ENCODE results near the gene KCNMB1. TPM values are rescaled to one million over a fixed set of nuclear protein-coding genes. Genes with fewer than 3 reads are reported as not detected.
A peak's percentile ranks its signal among the peaks of the same experiment; 100 is the strongest.

KCNMB1 gene
- total and polyA plus RNA-seq, 2 experiments from 2014 or later = not detected

DNA sequence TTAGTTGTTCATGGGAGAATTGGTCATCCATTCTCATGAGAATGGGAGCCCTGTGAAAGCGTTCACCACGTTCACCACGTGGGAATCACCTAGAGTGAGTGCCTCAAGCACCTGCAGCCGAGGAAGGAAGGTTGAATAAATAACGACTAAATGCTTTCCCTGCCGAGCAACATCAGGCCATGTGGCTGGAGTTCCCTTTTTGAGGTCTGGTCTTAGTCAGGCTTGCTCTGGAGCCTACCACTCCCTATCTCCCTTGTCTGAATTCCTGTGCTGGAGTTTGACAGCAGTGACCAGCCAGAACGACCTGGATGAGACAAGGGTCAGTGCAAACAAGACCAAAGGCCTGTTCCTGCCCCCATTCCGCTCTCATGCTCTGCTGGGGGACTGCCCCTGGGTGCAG is 28.5 kb downstream of the KCNMB1 start:
- Histone ChIP-seq H3K36me3 (ENCODE audit: low read depth) (no peaks in the 10 kb centered on the region), H3F3A (ENCODE audit: insufficient read depth) (no peaks in the 10 kb centered on the region), H3K4me2 (ENCODE audit: unreplicated experiment) (no peak overlapping the region), H4K20me1 (ENCODE audit: insufficient read depth) (no peaks in the 10 kb centered on the region), H3K27me3 (replicated peaks; ENCODE audit: insufficient read depth) (peaks cover 28% of the 10 kb centered on the region), H3K9me2 (ENCODE audit: insufficient read depth) (no peaks in the 10 kb centered on the region), H3K79me2 (ENCODE audit: insufficient read depth) (no peaks in the 10 kb centered on the region), H3K4me3 (no peak overlapping the region), H2AFZ (no peak overlapping the region), H3K9ac (no peak overlapping the region), H3K4me1 (ENCODE audit: insufficient read depth) (no peaks in the 10 kb centered on the region), H3K9me3 (ENCODE audit: low read depth) (no peaks in the 10 kb centered on the region), H3K27ac (no peak overlapping the region)
- no peak for DNase-seq
- in situ Hi-C loops (cut with MboI) = no loop called here
- TF ChIP-seq EZH2phosphoT487 (IDR thresholded peaks at IDR 0.05; ENCODE audit: insufficient read depth, low read depth) = no peak
- TF ChIP-seq EZH2 (IDR thresholded peaks at IDR 0.05; ENCODE audit: insufficient read depth, poor library complexity, severe bottlenecking) = no peak
- WGBS, 2 experiments (ENCODE audit: low coverage in 1 of 2, low lambda C conversion rate in 2 of 2, missing lambda C conversion rate in 2 of 2) = 40 to 48% methylated on average over 8 of the region's 8 CpGs

DNA sequence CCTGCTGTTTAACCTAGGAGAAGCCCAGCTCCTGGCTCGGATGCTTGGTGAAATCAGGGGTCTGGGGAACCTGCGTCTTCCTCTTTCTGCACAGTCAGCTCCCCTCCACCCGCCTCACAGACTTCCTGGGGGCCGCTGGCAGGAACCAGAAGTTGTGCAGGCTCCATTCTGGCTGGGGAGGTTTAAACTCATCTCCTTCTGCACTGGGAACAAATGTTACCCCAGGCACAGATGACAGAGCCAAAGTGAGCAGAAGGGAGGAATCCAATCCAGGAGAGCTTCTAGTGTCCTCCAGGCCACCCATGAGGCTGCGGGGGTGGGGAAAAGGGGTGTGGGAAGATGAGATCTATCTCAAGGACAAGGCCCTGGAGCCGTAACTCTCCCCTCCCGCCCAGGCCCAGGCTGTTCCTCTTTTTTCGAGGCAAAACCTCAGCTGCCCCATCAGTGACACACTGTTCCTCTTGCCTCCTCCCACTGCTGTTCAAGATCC is 31.2 kb downstream of the KCNMB1 start:
- Histone ChIP-seq H3K36me3 (ENCODE audit: low read depth) (no peaks in the 10 kb centered on the region), H3K9ac (no peak overlapping the region), H3K4me1 (ENCODE audit: insufficient read depth) (no peaks in the 10 kb centered on the region), H3K9me3 (ENCODE audit: low read depth) (no peaks in the 10 kb centered on the region), H3K27me3 (replicated peaks; ENCODE audit: insufficient read depth) (peaks cover 45% of the 10 kb centered on the region), H3K27ac (no peak overlapping the region), H3F3A (ENCODE audit: insufficient read depth) (no peaks in the 10 kb centered on the region), H4K20me1 (ENCODE audit: insufficient read depth) (no peaks in the 10 kb centered on the region), H3K9me2 (ENCODE audit: insufficient read depth) (no peaks in the 10 kb centered on the region), H2AFZ (no peak overlapping the region), H3K4me3 (no peak overlapping the region), H3K79me2 (ENCODE audit: insufficient read depth) (no peaks in the 10 kb centered on the region), H3K4me2 (ENCODE audit: unreplicated experiment) (no peak overlapping the region)
- no peak for TF ChIP-seq EZH2phosphoT487 (IDR thresholded peaks at IDR 0.05; ENCODE audit: insufficient read depth, low read depth)
- no peak for TF ChIP-seq EZH2 (IDR thresholded peaks at IDR 0.05; ENCODE audit: insufficient read depth, poor library complexity, severe bottlenecking)
- in situ Hi-C loops (cut with MboI) = no loop called here
- DNase-seq = no peak
- WGBS, 2 experiments (ENCODE audit: low coverage in 1 of 2, low lambda C conversion rate in 2 of 2, missing lambda C conversion rate in 2 of 2) = 30 to 38% methylated on average over 7 to 8 of the region's 8 CpGs

DNA sequence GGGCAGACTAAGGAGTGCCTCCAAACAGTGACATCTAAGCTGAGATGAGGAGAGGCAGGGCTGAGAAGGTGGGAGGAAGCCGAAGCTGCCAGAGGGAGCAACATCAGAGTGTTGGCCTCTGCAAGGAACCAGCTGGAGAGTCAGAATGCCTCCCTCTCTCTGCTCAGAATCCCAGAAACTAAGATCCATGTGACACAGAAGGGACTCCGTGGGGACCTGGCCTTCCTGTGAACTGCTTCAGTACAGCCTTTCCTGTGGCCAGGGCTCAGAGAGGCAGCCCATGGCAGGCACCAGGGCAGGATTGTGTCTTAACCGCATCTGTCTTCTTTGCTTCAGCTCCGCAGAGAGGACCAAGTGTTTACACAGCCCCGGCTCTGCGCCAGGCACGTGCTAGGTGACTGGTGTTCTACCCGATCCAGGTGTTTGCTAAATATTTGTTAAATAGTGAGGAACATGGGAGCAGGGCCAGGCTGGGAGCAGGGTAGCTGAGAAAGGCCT is 33.5 kb downstream of the KCNMB1 start:
- Histone ChIP-seq H3K36me3 (ENCODE audit: low read depth) (no peaks in the 10 kb centered on the region), H3K4me1 (ENCODE audit: insufficient read depth) (no peaks in the 10 kb centered on the region), H3K9me3 (ENCODE audit: low read depth) (no peaks in the 10 kb centered on the region), H3K27ac (no peak overlapping the region), H3K9ac (no peak overlapping the region), H3K4me3 (no peak overlapping the region), H3K79me2 (ENCODE audit: insufficient read depth) (no peaks in the 10 kb centered on the region), H3K27me3 (replicated peaks; ENCODE audit: insufficient read depth) (peaks cover 66% of the 10 kb centered on the region), H3K4me2 (ENCODE audit: unreplicated experiment) (no peak overlapping the region), H3F3A (ENCODE audit: insufficient read depth) (no peaks in the 10 kb centered on the region), H2AFZ (no peak overlapping the region), H3K9me2 (ENCODE audit: insufficient read depth) (no peaks in the 10 kb centered on the region), H4K20me1 (ENCODE audit: insufficient read depth) (no peaks in the 10 kb centered on the region)
- 34 to 36% methylated on average over 8 of the region's 8 CpGs for WGBS, 2 experiments (ENCODE audit: low coverage in 1 of 2, low lambda C conversion rate in 2 of 2, missing lambda C conversion rate in 2 of 2)
- no peak for TF ChIP-seq EZH2 (IDR thresholded peaks at IDR 0.05; ENCODE audit: insufficient read depth, poor library complexity, severe bottlenecking)
- no peak for TF ChIP-seq EZH2phosphoT487 (IDR thresholded peaks at IDR 0.05; ENCODE audit: insufficient read depth, low read depth)
- DNase-seq = no peak
- in situ Hi-C loops (cut with MboI) = no loop called here

DNA sequence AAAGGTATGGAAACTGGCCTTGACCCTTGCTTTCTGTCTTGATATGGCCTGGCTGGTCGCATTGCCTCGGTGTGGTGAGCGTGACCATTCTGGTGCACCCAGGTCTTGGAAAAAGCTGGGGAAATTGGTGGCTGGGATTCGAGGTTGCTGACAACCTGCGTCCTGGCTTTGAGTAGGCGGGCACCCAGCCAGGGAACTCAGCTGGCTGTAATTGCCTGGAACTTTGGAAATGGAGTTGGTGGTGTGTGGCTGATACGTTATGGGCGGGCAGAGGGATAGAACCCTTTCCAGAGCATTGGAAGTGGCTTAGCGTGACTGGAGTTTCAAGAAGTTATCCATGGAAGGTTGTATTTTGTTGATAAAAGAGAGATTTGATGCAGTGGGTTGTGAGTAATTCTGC is 35.2 kb downstream of the KCNMB1 start:
- H3K4me2 ChIP-seq (ENCODE audit: unreplicated experiment) = no peak overlapping the region
- H2AFZ ChIP-seq = no peak overlapping the region
- H4K20me1 ChIP-seq (ENCODE audit: insufficient read depth) = no peaks in the 10 kb centered on the region
- no peaks in the 10 kb centered on the region for H3K9me3 ChIP-seq (ENCODE audit: low read depth)
- no peaks in the 10 kb centered on the region for H3K79me2 ChIP-seq (ENCODE audit: insufficient read depth)
- peaks cover 81% of the 10 kb centered on the region for H3K27me3 ChIP-seq (replicated peaks; ENCODE audit: insufficient read depth)
- H3K9me2 ChIP-seq (ENCODE audit: insufficient read depth) = no peaks in the 10 kb centered on the region
- H3K9ac ChIP-seq = no peak overlapping the region
- no peak overlapping the region for H3K27ac ChIP-seq
- H3K36me3 ChIP-seq (ENCODE audit: low read depth) = no peaks in the 10 kb centered on the region
- no peaks in the 10 kb centered on the region for H3K4me1 ChIP-seq (ENCODE audit: insufficient read depth)
- H3K4me3 ChIP-seq = no peak overlapping the region
- DNase-seq = peak; percentile 6
- 1% methylated on average over 9 of the region's 9 CpGs for WGBS, 2 experiments (ENCODE audit: low coverage in 1 of 2, low lambda C conversion rate in 2 of 2, missing lambda C conversion rate in 2 of 2)
- in situ Hi-C loops (cut with MboI) = no loop called here
- no peaks in the 10 kb centered on the region for H3F3A ChIP-seq (ENCODE audit: insufficient read depth)
- TF ChIP-seq EZH2phosphoT487 (IDR thresholded peaks at IDR 0.05; ENCODE audit: insufficient read depth, low read depth) (no peak), EZH2 (IDR thresholded peaks at IDR 0.05; ENCODE audit: insufficient read depth, poor library complexity, severe bottlenecking) (no peak)

Measured in GM23248 (cell line).